ENCODE measurements around the gene GIT2. TPM values are rescaled to one million over a fixed set of nuclear protein-coding genes. Genes with fewer than 3 reads are reported as not detected.

GIT2 gene
- total RNA-seq (2022; extraction: Qiagen RNA extraction): 15.1 to 23.1 TPM (median 19.6 TPM) in 5 replicates

GRCh38 chr12:109995686-109996482 lies at the start of gene GIT2:
Gene GIT2, minus strand, starts transcription at chr12:109996368. Its CDS starts 144 bp downstream, at chr12:109996224.

GRCh38 chr12:109998904-109999648 lies 2.9 kb upstream of the GIT2 start, which contains the start of gene ANKRD13A:
Gene ANKRD13A, plus strand, starts transcription at chr12:109999430. Its CDS starts 259 bp downstream, at chr12:109999689.

GRCh38 chr12:109899783-109900751 lies 96.1 kb downstream of the GIT2 start, which contains the start of gene TCHP:
Gene TCHP, plus strand, starts transcription at chr12:109900274. Its CDS starts 2,753 bp downstream, at chr12:109903027.

GRCh38 chr12:109880043-109880931 lies 115.9 kb downstream of the GIT2 start, which contains the start of gene GLTP:
Gene GLTP, minus strand, starts transcription at chr12:109880541. Its CDS starts 167 bp downstream, at chr12:109880374.

Other genes starting within 250 kb of the GIT2 start
- gene TRPV4, start 163.0 kb downstream of the GIT2 start, total RNA-seq (2022; extraction: Qiagen RNA extraction): 0.06 to 0.16 TPM (median 0.13 TPM) in 5 replicates
- 19.3 to 23.1 TPM (median 21.6 TPM) in 5 replicates for gene GLTP, start 115.8 kb downstream of the GIT2 start, total RNA-seq (2022; extraction: Qiagen RNA extraction)
- gene TCHP, start 96.1 kb downstream of the GIT2 start, total RNA-seq (2022; extraction: Qiagen RNA extraction): 14.1 to 17.4 TPM (median 16.1 TPM) in 5 replicates
- 12.9 to 21.3 TPM (median 16.2 TPM) in 5 replicates for gene ANKRD13A, start 3.1 kb upstream of the GIT2 start, total RNA-seq (2022; extraction: Qiagen RNA extraction)
- 6.0 to 8.5 TPM (median 7.7 TPM) in 5 replicates for gene C12orf76, start 52.2 kb upstream of the GIT2 start, total RNA-seq (2022; extraction: Qiagen RNA extraction)
- gene IFT81, start 128.0 kb upstream of the GIT2 start, total RNA-seq (2022; extraction: Qiagen RNA extraction): 12.3 to 24.2 TPM (median 16.7 TPM) in 5 replicates